Lung (tissue), 12 donors: ENCODE results near the gene RBP5. TPM values are rescaled to one million over a fixed set of nuclear protein-coding genes. Genes with fewer than 3 reads are reported as not detected.
A peak's percentile ranks its signal among the peaks of the same experiment; 100 is the strongest.

Source experiments
- ATAC-seq: fragments of 200-7000 bp; cut with Tn5 transposase; one replicate; pipeline ENCODE4 v1.9.1; 2020; ENCODE audit warnings: moderate number of reproducible peaks; ENCODE audit not compliant: insufficient read depth, low FRiP score
- DNase-seq, 3 donors: peaks; one replicate each; pipeline ENCODE4 v3.0.0-alpha.2; 2013 to 2017
- H3K27ac ChIP-seq, 2 donors: one replicate each; pipeline ENCODE4 v1.5.1; 2013; ENCODE audit warnings: mild to moderate bottlenecking in 2 of 2, moderate library complexity in 2 of 2, control low read depth in 1 of 2, inconsistent platforms in 1 of 2, low read depth in 1 of 2, low read length in 1 of 2
- H3K27me3 ChIP-seq, 3 donors: one replicate each; pipeline ENCODE4 v1.5.1; 2013; ENCODE audit warnings: low read length in 2 of 3; ENCODE audit not compliant: control insufficient read depth in 3 of 3, insufficient read depth in 3 of 3
- H3K36me3 ChIP-seq, 4 donors: one replicate each; pipeline ENCODE4 v1.5.1; 2013; ENCODE audit warnings: low read length in 4 of 4, mild to moderate bottlenecking in 1 of 4, moderate library complexity in 1 of 4; ENCODE audit not compliant: control insufficient read depth in 4 of 4, insufficient read depth in 4 of 4
- H3K4me1 ChIP-seq, 5 donors: one replicate each; pipeline ENCODE4 v1.5.1; 2013; ENCODE audit warnings: low read length in 5 of 5, mild to moderate bottlenecking in 2 of 5, moderate library complexity in 1 of 5; ENCODE audit not compliant: control insufficient read depth in 5 of 5, insufficient read depth in 5 of 5
- H3K4me3 ChIP-seq: one replicate; pipeline ENCODE4 v1.5.1; 2013; ENCODE audit warnings: mild to moderate bottlenecking, control low read depth, moderate library complexity
- H3K9ac ChIP-seq, 2 donors: one replicate each; pipeline ENCODE4 v1.5.1; 2013; ENCODE audit warnings: low read length in 2 of 2, control low read depth in 1 of 2; ENCODE audit not compliant: insufficient read depth in 1 of 2
- H3K9me3 ChIP-seq, 4 donors: one replicate each; pipeline ENCODE4 v1.5.1; 2013; ENCODE audit warnings: low read length in 3 of 4, mild to moderate bottlenecking in 1 of 4, moderate library complexity in 1 of 4; ENCODE audit not compliant: control insufficient read depth in 4 of 4, insufficient read depth in 3 of 4
- CTCF ChIP-seq: IDR thresholded peaks from 2 replicates; pipeline ENCODE4 v1.5.1; 2012; ENCODE audit warnings: mild to moderate bottlenecking; ENCODE audit errors: control extremely low read depth, extremely low read depth
- WGBS, 2 donors: extraction: QIAGEN DNeasy Blood & Tissue Kit; methylation state at CpG; one replicate each; pipeline ENCODE4 v1.1.7; 2013; 5-methylcytosine and 5-hydroxymethylcytosine counted together
- polyA plus RNA-seq, 2 donors: library from polyadenylated mRNA; stranded (reverse); fragments of 200-250 nt; gene quantifications; one replicate each; pipeline ENCODE4 v1.2.1, GENCODE V29; 2013
- total RNA-seq, 2 donors: library from RNA; depleted of rRNA in 1 of 2; stranded (reverse); fragments of >200 nt in 1 of 2; gene quantifications; one replicate each; pipeline ENCODE4 v1.2.1, GENCODE V29; 2014 to 2021
- donor health status: control.
- donor health status: control.
- donor health status: Bipolar disorder and iron deficiency.
- donor health status: healthy.
- donor health status: DM: yes; HTN: yes; CAD: no.

RBP5 gene
- total and polyA plus RNA-seq, 4 donors, result 1.9 to 3.3 (median 2.4) TPM

- Histone ChIP-seq H3K27ac (peak within 1 kb of the TSS in 1 of 2 donors; percentile 74), H3K4me3 (peak within 1 kb of the TSS; percentile 60), H3K4me1 (peaks cover 0 to 21% (median 13%) of the 10 kb centered on the region in 5 donors), H3K36me3 (peaks cover 0 to 7% (median 2%) of the 10 kb centered on the region in 4 donors), H3K9me3 (no peaks in the 10 kb centered on the region), H3K9ac (peak within 1 kb of the TSS; percentile 63 to 66), H3K27me3 (peaks cover 0 to 3% (median 2%) of the 10 kb centered on the region in 3 donors)
- ATAC-seq (peak; percentile 59), DNase-seq (peak; percentile 84 to 90 (median 86))
- WGBS, 2 donors, result 0 to 1% methylated on average over 32 to 40 of the region's 40 CpGs
- no peak for TF ChIP-seq CTCF
These were observed 1.4 kb upstream of the RBP5 start, which contains the start of gene CLSTN3 for GRCh38 chr12:7129872-7130691. TSS of gene CLSTN3 (plus strand) at chr12:7130371. CDS start at chr12:7130649, 278 bp downstream.

GRCh38 chr12:7129287-7129871, 690 bp upstream of the RBP5 start:
- Histone ChIP-seq H3K9me3 (no peaks in the 10 kb centered on the region), H3K36me3 (peaks cover 0 to 4% (median 2%) of the 10 kb centered on the region in 4 donors), H3K27ac (peak overlapping the region in 1 of 2 donors; percentile 48), H3K4me3 (peak overlapping the region; percentile 33), H3K4me1 (peaks cover 0 to 21% (median 17%) of the 10 kb centered on the region in 5 donors), H3K9ac (peak overlapping the region; percentile 63 to 66), H3K27me3 (peaks cover 0 to 3% (median 2%) of the 10 kb centered on the region in 3 donors)
- TF ChIP-seq CTCF, result no peak
- ATAC-seq (no peak), DNase-seq (no peak)
- 6 to 10% methylated on average over 19 of the region's 19 CpGs for WGBS, 2 donors

- Histone ChIP-seq H3K27ac (no peak overlapping the region), H3K36me3 (no peaks in the 10 kb centered on the region), H3K4me1 (peaks cover 0 to 24% (median 21%) of the 10 kb centered on the region in 5 donors), H3K4me3 (no peak overlapping the region), H3K9ac (no peak overlapping the region), H3K27me3 (peaks cover 0 to 3% (median 2%) of the 10 kb centered on the region in 3 donors), H3K9me3 (no peaks in the 10 kb centered on the region)
- 81 to 89% methylated on average over 17 of the region's 17 CpGs for WGBS, 2 donors
- ATAC-seq, result no peak
- no peak for DNase-seq
- no peak for TF ChIP-seq CTCF
These were observed 618 bp downstream of the RBP5 start for GRCh38 chr12:7127916-7128626.
